Measurements from ENCODE around the gene NPTN. TPM values are rescaled to one million over a fixed set of nuclear protein-coding genes. Genes with fewer than 3 reads are reported as not detected.
A peak's percentile ranks its signal among the peaks of the same experiment; 100 is the strongest.

NPTN gene
- total and polyA plus RNA-seq, 9 of the 15 experiments (the other 6 are each of a cell fraction or from before 2014, with no cell fraction given) = 9.6 to 48.5 (median 21.7) TPM

- TF ChIP-seq, protein P1, sequence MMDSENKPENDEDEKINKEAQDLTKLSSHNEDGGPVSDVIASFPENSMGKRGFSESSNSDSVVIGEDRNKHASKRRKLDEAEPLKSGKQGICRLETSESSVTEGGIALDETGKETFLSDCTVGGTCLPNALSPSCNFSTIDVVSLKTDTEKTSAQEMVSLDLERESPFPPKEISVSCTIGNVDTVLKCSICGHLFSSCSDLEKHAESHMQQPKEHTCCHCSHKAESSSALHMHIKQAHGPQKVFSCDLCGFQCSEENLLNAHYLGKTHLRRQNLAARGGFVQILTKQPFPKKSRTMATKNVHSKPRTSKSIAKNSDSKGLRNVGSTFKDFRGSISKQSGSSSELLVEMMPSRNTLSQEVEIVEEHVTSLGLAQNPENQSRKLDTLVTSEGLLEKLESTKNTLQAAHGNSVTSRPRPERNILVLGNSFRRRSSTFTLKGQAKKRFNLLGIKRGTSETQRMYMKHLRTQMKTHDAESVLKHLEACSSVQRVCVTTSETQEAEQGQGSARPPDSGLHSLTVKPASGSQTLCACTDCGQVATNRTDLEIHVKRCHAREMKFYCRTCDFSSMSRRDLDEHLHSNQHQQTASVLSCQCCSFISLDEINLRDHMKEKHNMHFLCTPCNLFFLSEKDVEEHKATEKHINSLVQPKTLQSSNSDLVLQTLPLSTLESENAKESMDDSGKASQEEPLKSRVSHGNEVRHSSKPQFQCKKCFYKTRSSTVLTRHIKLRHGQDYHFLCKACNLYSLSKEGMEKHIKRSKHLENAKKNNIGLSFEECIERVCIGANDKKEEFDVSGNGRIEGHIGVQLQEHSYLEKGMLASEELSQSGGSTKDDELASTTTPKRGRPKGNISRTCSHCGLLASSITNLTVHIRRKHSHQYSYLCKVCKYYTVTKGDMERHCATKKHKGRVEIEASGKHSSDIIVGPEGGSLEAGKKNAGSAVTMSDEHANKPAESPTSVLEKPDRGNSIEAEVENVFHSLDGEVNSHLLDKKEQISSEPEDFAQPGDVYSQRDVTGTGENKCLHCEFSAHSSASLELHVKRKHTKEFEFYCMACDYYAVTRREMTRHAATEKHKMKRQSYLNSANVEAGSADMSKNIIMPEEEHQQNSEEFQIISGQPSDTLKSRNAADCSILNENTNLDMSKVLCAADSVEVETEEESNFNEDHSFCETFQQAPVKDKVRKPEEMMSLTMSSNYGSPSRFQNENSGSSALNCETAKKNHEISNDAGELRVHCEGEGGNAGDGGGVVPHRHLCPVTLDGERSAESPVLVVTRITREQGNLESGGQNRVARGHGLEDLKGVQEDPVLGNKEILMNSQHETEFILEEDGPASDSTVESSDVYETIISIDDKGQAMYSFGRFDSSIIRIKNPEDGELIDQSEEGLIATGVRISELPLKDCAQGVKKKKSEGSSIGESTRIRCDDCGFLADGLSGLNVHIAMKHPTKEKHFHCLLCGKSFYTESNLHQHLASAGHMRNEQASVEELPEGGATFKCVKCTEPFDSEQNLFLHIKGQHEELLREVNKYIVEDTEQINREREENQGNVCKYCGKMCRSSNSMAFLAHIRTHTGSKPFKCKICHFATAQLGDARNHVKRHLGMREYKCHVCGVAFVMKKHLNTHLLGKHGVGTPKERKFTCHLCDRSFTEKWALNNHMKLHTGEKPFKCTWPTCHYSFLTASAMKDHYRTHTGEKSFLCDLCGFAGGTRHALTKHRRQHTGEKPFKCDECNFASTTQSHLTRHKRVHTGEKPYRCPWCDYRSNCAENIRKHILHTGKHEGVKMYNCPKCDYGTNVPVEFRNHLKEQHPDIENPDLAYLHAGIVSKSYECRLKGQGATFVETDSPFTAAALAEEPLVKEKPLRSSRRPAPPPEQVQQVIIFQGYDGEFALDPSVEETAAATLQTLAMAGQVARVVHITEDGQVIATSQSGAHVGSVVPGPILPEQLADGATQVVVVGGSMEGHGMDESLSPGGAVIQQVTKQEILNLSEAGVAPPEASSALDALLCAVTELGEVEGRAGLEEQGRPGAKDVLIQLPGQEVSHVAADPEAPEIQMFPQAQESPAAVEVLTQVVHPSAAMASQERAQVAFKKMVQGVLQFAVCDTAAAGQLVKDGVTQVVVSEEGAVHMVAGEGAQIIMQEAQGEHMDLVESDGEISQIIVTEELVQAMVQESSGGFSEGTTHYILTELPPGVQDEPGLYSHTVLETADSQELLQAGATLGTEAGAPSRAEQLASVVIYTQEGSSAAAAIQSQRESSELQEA (IDR thresholded peaks at IDR 0.05; ENCODE audit: low read depth) = no peak
- TF ChIP-seq SMARCE1 (IDR thresholded peaks at IDR 0.05) (peak; percentile 39; the same call in 1 of the 2 replicates), ELF2 (CRISPR knock-in tag; IDR thresholded peaks at IDR 0.05) (0 out of 2 replicates have a peak, but pooled peaks have one; percentile 36), NBN (IDR thresholded peaks at IDR 0.05; ENCODE audit: low read depth) (0 out of 2 replicates have a peak, but pooled peaks have one; percentile 44), ARID2 (IDR thresholded peaks at IDR 0.05) (peak; percentile 42; the same call in 1 of the 2 replicates), PHB2 (IDR thresholded peaks at IDR 0.05; ENCODE audit: low read depth) (peak; percentile 12; the same call in 1 of the 2 replicates), ARID1B (IDR thresholded peaks at IDR 0.05) (peak; percentile 31; the same call in 1 of the 2 replicates), LCOR (CRISPR knock-in tag; IDR thresholded peaks at IDR 0.05) (no peak), HDAC1 (IDR thresholded peaks at IDR 0.05) (peak in 1 of 2 experiments; percentile 48; a peak in 1 of 4 replicates), MCM2 (IDR thresholded peaks at IDR 0.05; ENCODE audit: low read depth) (no peak), MYBL2 (IDR thresholded peaks at IDR 0.05; ENCODE audit: low read depth) (0 out of 2 replicates have a peak, but pooled peaks have one; percentile 27), MYBL2 (CRISPR knock-in tag; IDR thresholded peaks at IDR 0.05; ENCODE audit: borderline replicate concordance) (no peak), CHD1 (IDR thresholded peaks at IDR 0.05; ENCODE audit: low read length) (peak; percentile 6), EGR1 (conservative IDR thresholded peaks at IDR 0.05) (0 out of 2 replicates have a peak, but pooled peaks have one; percentile 3)
- TF ChIP-seq, protein P2, sequence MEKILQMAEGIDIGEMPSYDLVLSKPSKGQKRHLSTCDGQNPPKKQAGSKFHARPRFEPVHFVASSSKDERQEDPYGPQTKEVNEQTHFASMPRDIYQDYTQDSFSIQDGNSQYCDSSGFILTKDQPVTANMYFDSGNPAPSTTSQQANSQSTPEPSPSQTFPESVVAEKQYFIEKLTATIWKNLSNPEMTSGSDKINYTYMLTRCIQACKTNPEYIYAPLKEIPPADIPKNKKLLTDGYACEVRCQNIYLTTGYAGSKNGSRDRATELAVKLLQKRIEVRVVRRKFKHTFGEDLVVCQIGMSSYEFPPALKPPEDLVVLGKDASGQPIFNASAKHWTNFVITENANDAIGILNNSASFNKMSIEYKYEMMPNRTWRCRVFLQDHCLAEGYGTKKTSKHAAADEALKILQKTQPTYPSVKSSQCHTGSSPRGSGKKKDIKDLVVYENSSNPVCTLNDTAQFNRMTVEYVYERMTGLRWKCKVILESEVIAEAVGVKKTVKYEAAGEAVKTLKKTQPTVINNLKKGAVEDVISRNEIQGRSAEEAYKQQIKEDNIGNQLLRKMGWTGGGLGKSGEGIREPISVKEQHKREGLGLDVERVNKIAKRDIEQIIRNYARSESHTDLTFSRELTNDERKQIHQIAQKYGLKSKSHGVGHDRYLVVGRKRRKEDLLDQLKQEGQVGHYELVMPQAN (IDR thresholded peaks at IDR 0.05; ENCODE audit: borderline replicate concordance) = peak; percentile 51
- TF ChIP-seq, protein P3, sequence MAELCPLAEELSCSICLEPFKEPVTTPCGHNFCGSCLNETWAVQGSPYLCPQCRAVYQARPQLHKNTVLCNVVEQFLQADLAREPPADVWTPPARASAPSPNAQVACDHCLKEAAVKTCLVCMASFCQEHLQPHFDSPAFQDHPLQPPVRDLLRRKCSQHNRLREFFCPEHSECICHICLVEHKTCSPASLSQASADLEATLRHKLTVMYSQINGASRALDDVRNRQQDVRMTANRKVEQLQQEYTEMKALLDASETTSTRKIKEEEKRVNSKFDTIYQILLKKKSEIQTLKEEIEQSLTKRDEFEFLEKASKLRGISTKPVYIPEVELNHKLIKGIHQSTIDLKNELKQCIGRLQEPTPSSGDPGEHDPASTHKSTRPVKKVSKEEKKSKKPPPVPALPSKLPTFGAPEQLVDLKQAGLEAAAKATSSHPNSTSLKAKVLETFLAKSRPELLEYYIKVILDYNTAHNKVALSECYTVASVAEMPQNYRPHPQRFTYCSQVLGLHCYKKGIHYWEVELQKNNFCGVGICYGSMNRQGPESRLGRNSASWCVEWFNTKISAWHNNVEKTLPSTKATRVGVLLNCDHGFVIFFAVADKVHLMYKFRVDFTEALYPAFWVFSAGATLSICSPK (IDR thresholded peaks at IDR 0.05; ENCODE audit: borderline replicate concordance) = peak; percentile 24; the same call in 1 of the 2 replicates
Measured at GRCh38 chr15:73631915-73632669, 1.1 kb downstream of the NPTN start (continued).
